Psoas muscle (tissue), 8 donors: Measurements from ENCODE around the gene GPR15. TPM values are rescaled to one million over a fixed set of nuclear protein-coding genes. Genes with fewer than 3 reads are reported as not detected.

ENCODE experiments used
- ATAC-seq, 4 donors: fragments of 200-7000 bp; cut with Tn5 transposase; one replicate each; pipeline ENCODE4 v1.9.1; 2020; ENCODE audit warnings: moderate library complexity in 3 of 4, mild to moderate bottlenecking in 2 of 4
- DNase-seq, 2 donors: peaks; one replicate each; pipeline ENCODE4 v3.0.0-alpha.2; 2020
- H3K27ac ChIP-seq: fragments of 200-600 bp; one replicate; pipeline ENCODE4 v1.8.0; 2022
- H3K27me3 ChIP-seq, 3 donors: fragments of 200-600 bp in 1 of 3; one replicate each; pipeline versions ENCODE4 v1.6.1 to v1.8.0; 2013 to 2022; ENCODE audit warnings: low read length in 2 of 3, mild to moderate bottlenecking in 2 of 3, moderate library complexity in 1 of 3; ENCODE audit not compliant: insufficient read depth in 3 of 3
- H3K36me3 ChIP-seq, 2 donors: fragments of 200-600 bp in 1 of 2; one replicate each; pipeline versions ENCODE4 v1.6.1 to v1.8.0; 2013 to 2022; ENCODE audit warnings: low read depth in 1 of 2, mild to moderate bottlenecking in 1 of 2, moderate library complexity in 1 of 2; ENCODE audit not compliant: insufficient read depth in 1 of 2
- H3K4me1 ChIP-seq: fragments of 200-600 bp; one replicate; pipeline ENCODE4 v1.8.0; 2022
- H3K4me3 ChIP-seq: fragments of 200-600 bp; one replicate; pipeline ENCODE4 v1.8.0; 2022; ENCODE audit warnings: mild to moderate bottlenecking
- H3K9me3 ChIP-seq: fragments of 200-600 bp; one replicate; pipeline ENCODE4 v1.8.0; 2022
- WGBS, 3 donors: extraction: QIAGEN DNeasy Blood & Tissue Kit; methylation state at CpG; one replicate each; pipeline versions ENCODE4 v1.1.6 to v1.1.7; 2013; 5-methylcytosine and 5-hydroxymethylcytosine counted together
- intact Hi-C, 2 donors: fragments of 100-400 bp; cut with DNase I; formaldehyde crosslinking; loops; one replicate each; pipeline versions ENCODE4 v1.11.0 to v1.14.2; 2022
- polyA plus RNA-seq, 3 donors: library from polyadenylated mRNA; stranded (reverse); fragments of 200-250 nt; gene quantifications; one replicate each; pipeline ENCODE4 v1.2.3, GENCODE V29; 2013
- total RNA-seq, 4 donors: library from RNA; stranded (reverse); fragmentation: NEBNext Ultra II Directional in 2 of 4; extraction: Animal tissue kit (Norgen Biotek cat#: 25700) in 2 of 4; gene quantifications; one replicate each; pipeline versions ENCODE4 v1.2.1 to v1.2.4, GENCODE V29; 2021 to 2023
- TF ChIP-seq, protein P1 (sequence below): fragments of 200-600 bp; IDR thresholded peaks from one replicate; pipeline ENCODE4 v1.8.0; 2022; ENCODE audit warnings: antibody characterized with exemption
- donor health status: healthy with polysubstance abuse.
- donor health status: DM: no; HTN: no; CAD: no; lungs with moderate emphysema.
- donor health status: Bipolar disorder and iron deficiency.
- donor health status: healthy.
- donor health status: DM: yes; HTN: yes; CAD: no.
- donor health status: DM: no; HTN: no; CAD: no.
- donor health status: DM: no; HTN: no; CAD: no.
- donor health status: DM: yes; HTN: yes; CAD: no.

GPR15 gene
- total and polyA plus RNA-seq, 7 donors, result not detected

DNA sequence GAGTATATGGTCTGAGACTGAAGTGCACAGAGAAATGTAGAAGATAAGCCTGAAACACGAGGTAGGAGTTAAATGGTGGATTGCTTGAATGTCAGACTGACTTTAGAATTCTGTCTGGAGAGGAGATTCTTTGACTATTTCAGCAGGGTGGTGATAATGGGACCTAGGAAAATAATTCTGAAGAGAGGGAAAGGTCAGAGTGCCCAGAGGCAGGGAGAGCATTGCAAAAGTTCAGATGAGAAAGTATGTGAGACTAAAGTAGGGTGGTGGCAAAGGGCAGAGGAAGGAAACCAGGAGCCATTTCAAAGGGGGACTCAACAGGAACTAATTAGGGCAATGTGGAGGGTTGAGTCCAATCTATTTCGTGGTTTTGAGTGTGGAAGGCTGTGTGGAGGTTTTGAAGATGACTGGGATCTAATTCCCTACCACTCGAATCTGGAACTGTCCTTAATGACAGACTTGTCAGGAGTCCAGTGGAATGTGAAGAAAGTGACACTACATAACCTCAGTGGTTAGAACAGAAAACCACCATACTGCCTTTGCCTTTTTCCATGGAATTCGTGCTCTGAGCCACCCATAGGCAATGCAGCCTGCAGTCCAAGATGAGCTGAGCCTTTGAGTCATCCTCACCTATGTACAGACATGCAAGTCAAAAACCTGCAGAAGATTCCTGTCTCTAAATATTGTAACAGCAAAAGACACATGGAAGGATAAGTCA lies 45.6 kb downstream of the GPR15 start:
- H3K36me3 ChIP-seq, result peaks cover 0 to 51% of the 10 kb centered on the region in 2 donors
- intact Hi-C loops, result no loop called here

DNA sequence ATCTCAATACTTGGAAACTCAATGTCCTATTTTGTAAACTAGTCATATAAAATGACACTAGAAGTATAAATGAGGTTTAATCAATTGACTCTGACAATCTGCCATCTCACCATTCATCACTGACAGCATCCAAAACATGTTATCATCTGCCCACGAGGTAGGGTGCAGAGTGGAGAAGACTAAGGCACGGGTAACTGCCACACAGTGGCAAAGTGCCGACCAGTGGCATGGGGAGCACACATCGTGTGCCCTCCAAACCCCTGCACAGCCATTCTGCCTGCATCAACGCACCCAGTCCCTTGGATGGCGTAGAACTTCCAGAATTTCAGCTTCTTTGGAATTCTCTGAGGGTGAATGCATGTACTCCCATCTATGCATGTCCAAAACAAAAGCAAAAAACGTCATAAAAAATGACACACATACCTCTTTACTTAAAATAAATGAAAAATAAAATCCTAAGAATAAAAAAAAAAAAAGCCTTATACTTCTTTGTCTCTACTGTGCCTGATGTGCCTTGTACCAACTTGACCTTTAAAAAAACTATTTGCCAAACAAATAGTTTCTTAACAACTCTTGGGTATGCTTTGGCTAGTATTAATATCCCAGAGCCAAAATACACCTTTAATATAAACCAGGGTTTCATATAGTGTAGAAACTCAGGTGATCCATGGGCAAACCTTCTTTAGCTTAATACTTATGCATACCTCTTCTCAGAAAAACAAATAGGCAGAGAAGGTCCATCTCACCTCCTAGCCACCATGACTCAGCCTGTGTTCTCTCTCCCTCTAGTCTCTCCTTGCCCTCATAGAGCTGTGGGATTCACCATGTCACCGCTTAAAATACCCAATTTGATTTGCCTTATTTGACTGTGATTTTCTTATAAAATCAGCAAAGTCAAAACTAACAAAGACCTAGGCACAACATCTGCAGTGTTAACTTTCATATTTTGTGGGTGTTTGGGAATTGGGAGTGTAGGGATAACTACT lies 48.9 kb downstream of the GPR15 start:
- Histone ChIP-seq H3K4me1 (no peaks in the 10 kb centered on the region), H3K27ac (no peak overlapping the region), H3K4me3 (no peak overlapping the region), H3K9me3 (no peaks in the 10 kb centered on the region), H3K36me3 (peaks cover 0 to 70% of the 10 kb centered on the region in 2 donors), H3K27me3 (no peaks in the 10 kb centered on the region)
- intact Hi-C loops, result no loop called here
- TF ChIP-seq, protein P1, sequence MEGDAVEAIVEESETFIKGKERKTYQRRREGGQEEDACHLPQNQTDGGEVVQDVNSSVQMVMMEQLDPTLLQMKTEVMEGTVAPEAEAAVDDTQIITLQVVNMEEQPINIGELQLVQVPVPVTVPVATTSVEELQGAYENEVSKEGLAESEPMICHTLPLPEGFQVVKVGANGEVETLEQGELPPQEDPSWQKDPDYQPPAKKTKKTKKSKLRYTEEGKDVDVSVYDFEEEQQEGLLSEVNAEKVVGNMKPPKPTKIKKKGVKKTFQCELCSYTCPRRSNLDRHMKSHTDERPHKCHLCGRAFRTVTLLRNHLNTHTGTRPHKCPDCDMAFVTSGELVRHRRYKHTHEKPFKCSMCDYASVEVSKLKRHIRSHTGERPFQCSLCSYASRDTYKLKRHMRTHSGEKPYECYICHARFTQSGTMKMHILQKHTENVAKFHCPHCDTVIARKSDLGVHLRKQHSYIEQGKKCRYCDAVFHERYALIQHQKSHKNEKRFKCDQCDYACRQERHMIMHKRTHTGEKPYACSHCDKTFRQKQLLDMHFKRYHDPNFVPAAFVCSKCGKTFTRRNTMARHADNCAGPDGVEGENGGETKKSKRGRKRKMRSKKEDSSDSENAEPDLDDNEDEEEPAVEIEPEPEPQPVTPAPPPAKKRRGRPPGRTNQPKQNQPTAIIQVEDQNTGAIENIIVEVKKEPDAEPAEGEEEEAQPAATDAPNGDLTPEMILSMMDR, result no peak
- 93 to 95% (median 93%) methylated on average over 8 of the region's 8 CpGs for WGBS, 3 donors
- ATAC-seq, result no peak
- DNase-seq, result no peak

More for the DNA sequence above, 45.6 kb downstream of the GPR15 start:
- H3K9me3 ChIP-seq, result no peaks in the 10 kb centered on the region
- H3K27me3 ChIP-seq, result no peaks in the 10 kb centered on the region
- WGBS, 3 donors, result 61 to 75% (median 61%) methylated on average over 4 of the region's 4 CpGs
- ATAC-seq (no peak), DNase-seq (no peak)
- H3K4me1 ChIP-seq, result no peaks in the 10 kb centered on the region
- TF ChIP-seq, protein P1, result no peak
- H3K27ac ChIP-seq, result no peak overlapping the region
- H3K4me3 ChIP-seq, result no peak overlapping the region

DNA sequence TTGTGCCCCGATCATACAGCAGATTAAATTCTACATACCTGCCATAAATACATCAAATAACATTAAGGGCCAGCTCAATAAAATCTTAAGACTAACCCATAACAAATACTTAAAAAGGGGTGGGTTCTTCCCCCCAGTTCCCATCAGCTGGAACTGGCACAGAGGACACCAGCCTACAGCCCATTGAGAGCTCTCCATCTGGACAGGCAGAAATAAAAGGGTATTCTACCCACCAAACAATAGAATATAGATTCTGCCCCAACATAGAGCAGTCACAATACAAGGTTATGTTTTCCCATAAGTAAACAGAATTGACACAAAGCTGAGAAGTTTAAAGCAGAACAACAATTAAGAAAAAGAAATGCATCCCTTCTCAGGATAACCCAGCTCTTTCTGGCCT lies 49.7 kb downstream of the GPR15 start:
- Histone ChIP-seq H3K4me1 (no peaks in the 10 kb centered on the region), H3K27ac (no peak overlapping the region), H3K9me3 (no peaks in the 10 kb centered on the region), H3K27me3 (no peaks in the 10 kb centered on the region), H3K36me3 (peaks cover 0 to 78% of the 10 kb centered on the region in 2 donors), H3K4me3 (no peak overlapping the region)
- ATAC-seq, result no peak
- intact Hi-C loops, result no loop called here
- TF ChIP-seq, protein P1, result no peak
- DNase-seq, result no peak
- 91 to 97% (median 94%) methylated on average over 1 of the region's 1 CpG for WGBS, 3 donors

DNA sequence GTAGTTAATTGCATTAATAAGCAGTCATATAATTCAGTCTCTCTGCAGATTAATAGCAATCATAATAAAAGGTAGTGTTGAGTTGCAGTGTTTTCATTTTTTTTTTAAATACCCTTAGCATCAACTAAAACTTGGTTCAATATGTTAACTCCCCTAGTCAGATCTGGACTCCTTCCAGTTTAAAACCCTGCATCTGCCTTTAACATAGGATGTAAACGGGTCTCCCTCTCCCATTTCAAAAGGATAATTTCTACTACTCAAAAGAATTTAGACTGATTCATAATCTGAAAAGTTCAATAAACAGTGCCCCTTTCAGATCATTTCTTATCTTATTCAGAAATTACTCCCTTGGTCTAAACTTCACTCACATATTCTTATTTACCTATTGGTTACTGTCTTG lies 50.3 kb downstream of the GPR15 start:
- TF ChIP-seq, protein P1, result no peak
- no peak overlapping the region for H3K4me3 ChIP-seq
- H3K27ac ChIP-seq, result no peak overlapping the region
- no peaks in the 10 kb centered on the region for H3K27me3 ChIP-seq
- no peaks in the 10 kb centered on the region for H3K4me1 ChIP-seq
- ATAC-seq, result no peak
- no peak for DNase-seq
- 88 to 94% (median 92%) methylated on average over 1 of the region's 1 CpG for WGBS, 3 donors
- intact Hi-C loops, result no loop called here
- peaks cover 0 to 79% of the 10 kb centered on the region in 2 donors for H3K36me3 ChIP-seq
- no peaks in the 10 kb centered on the region for H3K9me3 ChIP-seq
